PFSK-1 (cell line): ENCODE results near the gene NEDD4L.

Source experiments
- FOXP2 ChIP-seq: optimal IDR thresholded peaks from 2 replicates; pipeline ENCODE3; 2011; ENCODE audit warnings: borderline replicate concordance, control low read depth, inconsistent platforms; ENCODE audit not compliant: insufficient read depth; ENCODE audit errors: extremely low read length, extremely low read depth
- POLR2AphosphoS5 ChIP-seq: IDR thresholded peaks from 2 replicates; pipeline ENCODE4 v1.6.1; 2012; ENCODE audit warnings: low read depth, mild to moderate bottlenecking, control low read depth, low read length, moderate library complexity
- SIN3A ChIP-seq: IDR thresholded peaks from 2 replicates; pipeline ENCODE4 v1.6.1; 2012; ENCODE audit warnings: mild to moderate bottlenecking, low read length, moderate library complexity, borderline replicate concordance; ENCODE audit not compliant: insufficient read depth
- TAF1 ChIP-seq: IDR thresholded peaks from 2 replicates; pipeline ENCODE4 v1.6.1; 2012; ENCODE audit warnings: low read length, control low read depth, borderline replicate concordance; ENCODE audit not compliant: insufficient read depth
- TF ChIP-seq, protein P1 (sequence below), 2 experiments: IDR thresholded peaks; 2 replicates each; pipeline versions ENCODE4 v1.6.1 to v1.8.0; 2011 to 2012; ENCODE audit warnings: low read depth in 2 of 2, low read length in 2 of 2, control low read depth in 1 of 2, inconsistent platforms in 1 of 2, mild to moderate bottlenecking in 1 of 2, moderate library complexity in 1 of 2; ENCODE audit not compliant: insufficient read depth in 1 of 2

NEDD4L gene

DNA sequence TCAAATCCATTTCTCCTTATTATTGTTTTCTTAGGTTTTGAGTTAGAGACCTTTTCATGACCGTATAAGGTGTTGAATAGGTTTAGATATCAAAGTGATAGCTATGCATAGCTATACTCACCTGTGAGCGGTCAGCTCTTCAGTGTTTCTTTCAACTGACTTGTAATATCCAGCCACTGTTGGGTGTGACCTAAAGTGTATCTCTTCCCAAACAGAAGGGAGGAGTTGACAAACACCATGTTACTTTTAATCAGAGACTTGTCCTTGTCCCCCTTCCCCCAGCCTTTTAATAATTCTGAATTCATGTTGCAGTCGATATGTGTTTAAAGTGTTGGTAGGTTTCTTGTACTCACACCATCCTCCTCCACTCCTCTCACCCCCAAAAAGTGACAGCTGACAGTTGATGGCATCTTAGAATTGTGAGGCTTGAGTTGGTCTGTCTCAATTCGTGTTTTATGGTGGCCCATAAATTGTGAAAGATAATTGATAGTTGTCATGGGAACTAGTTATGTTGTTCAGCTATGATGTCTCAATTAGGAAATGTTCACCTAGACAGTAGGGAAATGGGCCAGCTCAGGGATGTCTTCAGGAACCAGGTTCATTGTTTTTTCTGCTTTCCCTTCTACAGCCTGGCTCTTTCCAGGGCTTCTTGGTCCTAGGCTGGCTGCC, 12.0 kb downstream of the NEDD4L start:
- TF ChIP-seq TAF1 (no peak), FOXP2 (no peak), SIN3A (no peak), POLR2AphosphoS5 (no peak)
- TF ChIP-seq, protein P1, sequence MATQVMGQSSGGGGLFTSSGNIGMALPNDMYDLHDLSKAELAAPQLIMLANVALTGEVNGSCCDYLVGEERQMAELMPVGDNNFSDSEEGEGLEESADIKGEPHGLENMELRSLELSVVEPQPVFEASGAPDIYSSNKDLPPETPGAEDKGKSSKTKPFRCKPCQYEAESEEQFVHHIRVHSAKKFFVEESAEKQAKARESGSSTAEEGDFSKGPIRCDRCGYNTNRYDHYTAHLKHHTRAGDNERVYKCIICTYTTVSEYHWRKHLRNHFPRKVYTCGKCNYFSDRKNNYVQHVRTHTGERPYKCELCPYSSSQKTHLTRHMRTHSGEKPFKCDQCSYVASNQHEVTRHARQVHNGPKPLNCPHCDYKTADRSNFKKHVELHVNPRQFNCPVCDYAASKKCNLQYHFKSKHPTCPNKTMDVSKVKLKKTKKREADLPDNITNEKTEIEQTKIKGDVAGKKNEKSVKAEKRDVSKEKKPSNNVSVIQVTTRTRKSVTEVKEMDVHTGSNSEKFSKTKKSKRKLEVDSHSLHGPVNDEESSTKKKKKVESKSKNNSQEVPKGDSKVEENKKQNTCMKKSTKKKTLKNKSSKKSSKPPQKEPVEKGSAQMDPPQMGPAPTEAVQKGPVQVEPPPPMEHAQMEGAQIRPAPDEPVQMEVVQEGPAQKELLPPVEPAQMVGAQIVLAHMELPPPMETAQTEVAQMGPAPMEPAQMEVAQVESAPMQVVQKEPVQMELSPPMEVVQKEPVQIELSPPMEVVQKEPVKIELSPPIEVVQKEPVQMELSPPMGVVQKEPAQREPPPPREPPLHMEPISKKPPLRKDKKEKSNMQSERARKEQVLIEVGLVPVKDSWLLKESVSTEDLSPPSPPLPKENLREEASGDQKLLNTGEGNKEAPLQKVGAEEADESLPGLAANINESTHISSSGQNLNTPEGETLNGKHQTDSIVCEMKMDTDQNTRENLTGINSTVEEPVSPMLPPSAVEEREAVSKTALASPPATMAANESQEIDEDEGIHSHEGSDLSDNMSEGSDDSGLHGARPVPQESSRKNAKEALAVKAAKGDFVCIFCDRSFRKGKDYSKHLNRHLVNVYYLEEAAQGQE (IDR thresholded peaks at IDR 0.05; ENCODE audit: insufficient read depth in 1 of 2, low read depth in 2 of 2, low read length in 2 of 2) = no peak

DNA sequence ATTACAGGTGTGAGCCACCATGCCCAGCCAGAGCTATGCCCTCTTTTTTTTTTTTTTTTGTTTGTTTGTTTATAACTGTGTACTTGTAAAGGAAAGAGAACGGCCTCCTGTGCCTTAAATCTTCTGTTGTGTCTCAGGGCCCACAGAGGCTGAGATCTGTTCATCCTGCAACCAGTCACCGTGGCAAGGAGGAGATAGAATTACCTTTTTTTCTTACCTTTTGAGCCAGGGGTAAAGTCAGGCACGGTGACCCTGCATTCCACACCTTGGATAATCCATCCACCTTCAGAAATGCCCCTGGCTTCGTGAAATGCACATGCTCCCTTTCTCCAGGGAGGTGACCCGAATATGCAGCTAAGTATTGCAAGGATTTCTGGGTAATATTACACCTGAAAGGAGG, 12.8 kb downstream of the NEDD4L start:
- TF ChIP-seq SIN3A (no peak), TAF1 (no peak), FOXP2 (no peak)
- TF ChIP-seq, protein P1 (IDR thresholded peaks at IDR 0.05; ENCODE audit: insufficient read depth in 1 of 2, low read depth in 2 of 2, low read length in 2 of 2) = no peak

DNA sequence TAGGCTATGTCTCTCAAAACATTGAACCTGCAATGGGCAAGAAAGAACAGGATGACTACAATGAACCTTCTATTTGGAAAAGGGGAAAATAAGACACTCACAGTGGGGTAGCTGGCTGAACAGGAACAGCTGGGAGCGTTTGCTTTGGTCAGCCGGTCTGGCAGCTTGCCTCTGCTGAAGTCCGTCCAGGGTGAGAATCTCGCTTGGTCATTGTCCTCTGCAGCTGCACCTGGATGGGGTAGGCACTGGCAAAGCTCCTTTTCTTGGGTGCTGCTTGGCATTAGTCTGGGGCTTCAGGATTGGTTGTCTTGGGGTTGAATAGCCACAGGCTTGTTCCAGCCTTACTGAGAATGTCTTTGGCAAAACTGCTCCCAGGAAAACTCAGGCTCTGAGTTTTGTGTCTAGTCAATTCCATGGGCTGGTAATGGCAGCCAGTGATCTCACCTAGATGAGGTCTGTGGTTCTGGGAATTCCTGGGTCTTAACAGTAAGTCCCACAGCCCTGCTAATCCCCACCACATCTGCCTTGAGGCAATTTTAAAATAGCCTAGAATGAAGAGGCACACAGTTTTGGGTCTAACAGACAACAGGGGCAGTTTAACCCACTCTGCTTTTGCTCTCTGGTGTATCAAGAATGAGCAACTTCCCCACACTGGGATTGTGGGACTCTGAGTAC, 13.4 kb downstream of the NEDD4L start:
- TF ChIP-seq, protein P1 (IDR thresholded peaks at IDR 0.05; ENCODE audit: insufficient read depth in 1 of 2, low read depth in 2 of 2, low read length in 2 of 2) = no peak
- TF ChIP-seq TAF1 = no peak
- TF ChIP-seq FOXP2 = no peak
- TF ChIP-seq POLR2AphosphoS5 = no peak
- no peak for TF ChIP-seq SIN3A

DNA sequence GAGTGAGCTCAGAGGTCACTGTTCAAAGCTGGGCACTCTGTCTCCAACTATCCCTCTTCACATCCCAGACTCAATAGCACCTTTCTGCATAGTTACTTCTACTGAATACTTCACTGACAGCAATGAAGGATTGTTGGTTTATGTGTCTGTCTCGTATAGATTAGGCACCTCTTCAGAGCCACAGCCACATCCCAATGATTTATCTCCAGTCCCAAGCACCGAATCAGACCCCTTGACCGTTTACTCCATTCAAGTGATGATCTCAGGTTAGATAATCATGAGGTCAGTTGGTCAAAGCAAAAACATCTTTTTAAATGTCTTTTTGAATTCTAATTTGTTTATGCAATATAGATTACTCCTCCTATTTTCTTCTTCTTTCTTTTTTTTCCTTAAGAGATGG, 14.7 kb downstream of the NEDD4L start:
- TF ChIP-seq FOXP2 (no peak), POLR2AphosphoS5 (no peak), TAF1 (no peak), SIN3A (no peak)
- TF ChIP-seq, protein P1 (IDR thresholded peaks at IDR 0.05; ENCODE audit: insufficient read depth in 1 of 2, low read depth in 2 of 2, low read length in 2 of 2) = no peak

DNA sequence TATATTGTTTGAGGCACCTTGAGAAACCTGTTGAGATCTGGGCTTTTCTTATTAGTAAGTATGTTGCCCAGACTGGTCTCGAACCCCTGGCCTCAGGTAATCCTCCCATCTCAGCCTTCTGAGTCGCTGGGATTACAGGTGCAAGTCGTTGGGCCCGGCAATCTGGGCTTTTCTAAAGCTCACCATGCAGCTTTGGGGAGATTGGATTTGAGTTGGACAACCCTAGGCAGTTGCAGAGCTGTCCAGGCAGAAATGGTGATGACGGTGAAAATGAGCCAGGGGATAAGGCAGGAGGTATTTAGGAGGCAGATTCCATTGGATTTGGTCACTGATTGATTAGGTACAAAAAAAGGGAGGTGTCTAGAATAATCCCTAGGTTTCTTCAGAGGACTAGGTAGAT, 16.2 kb downstream of the NEDD4L start:
- TF ChIP-seq SIN3A (no peak), TAF1 (no peak), FOXP2 (no peak), POLR2AphosphoS5 (no peak)
- TF ChIP-seq, protein P1 (IDR thresholded peaks at IDR 0.05; ENCODE audit: insufficient read depth in 1 of 2, low read depth in 2 of 2, low read length in 2 of 2) = no peak
